HepG2 (cell line): ENCODE data around the gene PCYOX1L. TPM values are rescaled to one million over a fixed set of nuclear protein-coding genes. Genes with fewer than 3 reads are reported as not detected.

ENCODE experiments used
- AGO1 ChIP-seq: fragments of 200-400 bp; formaldehyde crosslinking; IDR thresholded peaks from 2 replicates; pipeline ENCODE4 v1.6.1; 2017; ENCODE audit warnings: mild to moderate bottlenecking, low read depth, low read length, moderate library complexity; ENCODE audit not compliant: poor library complexity, severe bottlenecking
- CENPBD1 ChIP-seq: sonication (generic); formaldehyde crosslinking; IDR thresholded peaks from 2 replicates; pipeline ENCODE4 v1.8.0; 2022; ENCODE audit warnings: missing genetic modification reagents, low read depth, mild to moderate bottlenecking, borderline replicate concordance
- ETV5 ChIP-seq: IDR thresholded peaks from 2 replicates; pipeline ENCODE4 v1.6.1; 2018; ENCODE audit warnings: missing biosample characterization, missing genetic modification reagents, inconsistent platforms, borderline replicate concordance
- HHEX ChIP-seq: IDR thresholded peaks from 2 replicates; pipeline ENCODE4 v1.6.1; 2016; ENCODE audit warnings: control low read depth
- MEF2D ChIP-seq: sonication (generic); formaldehyde crosslinking; IDR thresholded peaks from 2 replicates; pipeline ENCODE4 v1.5.1; 2020; ENCODE audit warnings: mild to moderate bottlenecking, missing genetic modification reagents
- NRL ChIP-seq: sonication (generic); formaldehyde crosslinking; IDR thresholded peaks from 2 replicates; pipeline ENCODE4 v1.5.0; 2020; ENCODE audit warnings: missing genetic modification reagents, mild to moderate bottlenecking, moderate library complexity, borderline replicate concordance
- SAP130 ChIP-seq: IDR thresholded peaks from 2 replicates; pipeline ENCODE4 v1.6.1; 2016; ENCODE audit warnings: low read depth
- ZNF34 ChIP-seq: sonication (generic); formaldehyde crosslinking; IDR thresholded peaks from 2 replicates; pipeline ENCODE4 v1.4.0; 2020; ENCODE audit warnings: mild to moderate bottlenecking, missing genetic modification reagents, borderline replicate concordance
- ZNF589 ChIP-seq: sonication (generic); formaldehyde crosslinking; conservative IDR thresholded peaks from 2 replicates; pipeline ENCODE4 v1.8.0; 2022; ENCODE audit warnings: mild to moderate bottlenecking, moderate library complexity, missing genetic modification reagents
- ZNF605 ChIP-seq: sonication (generic); formaldehyde crosslinking; IDR thresholded peaks from 2 replicates; pipeline ENCODE4 v1.8.0; 2022; ENCODE audit warnings: mild to moderate bottlenecking, missing genetic modification reagents
- ZNF614 ChIP-seq: IDR thresholded peaks from 2 replicates; pipeline ENCODE4 v1.6.1; 2018; ENCODE audit warnings: missing biosample characterization, missing genetic modification reagents, inconsistent platforms, borderline replicate concordance
- ZNF780A ChIP-seq: sonication (generic); formaldehyde crosslinking; IDR thresholded peaks from 2 replicates; pipeline ENCODE4 v1.8.0; 2022; ENCODE audit warnings: mild to moderate bottlenecking, missing genetic modification reagents, moderate library complexity
- ZNF781 ChIP-seq: sonication (generic); formaldehyde crosslinking; IDR thresholded peaks from 2 replicates; pipeline ENCODE4 v1.5.1; 2020; ENCODE audit warnings: borderline replicate concordance, mild to moderate bottlenecking, missing genetic modification reagents; ENCODE audit errors: not compliant biosample characterization
- ZNF891 ChIP-seq: sonication (generic); formaldehyde crosslinking; IDR thresholded peaks from 2 replicates; pipeline ENCODE4 v1.5.0; 2020; ENCODE audit warnings: mild to moderate bottlenecking, missing genetic modification reagents
- polyA plus RNA-seq, 8 experiments: library from polyadenylated mRNA; depleted of rRNA in 3 of 8; stranded (reverse) in 7 of 8; unstranded in 1 of 8; fragments of >200 nt; fragmentation: Illumina TruSeq in 4 of 8; extraction: Trizol in 4 of 8; gene quantifications; 2 replicates each; pipeline versions ENCODE4 v1.2.1 to v1.2.3, GENCODE V29; 2011 to 2016; ENCODE audit warnings: low read depth in 4 of 8, missing spikeins in 1 of 8, mixed read lengths in 1 of 8; ENCODE audit not compliant: insufficient read depth in 1 of 8
- total RNA-seq, 5 experiments: library from RNA; depleted of rRNA; stranded (reverse); fragments of >200 nt; fragmentation: Illumina TruSeq; extraction: Trizol; gene quantifications; 2 replicates each; pipeline ENCODE4 v1.2.3, GENCODE V29; 2016; ENCODE audit warnings: low read depth in 1 of 5
- TF ChIP-seq, protein P1 (sequence below): IDR thresholded peaks from 2 replicates; pipeline ENCODE4 v1.6.1; 2012; ENCODE audit warnings: low read length, improper control_type of control experiment
- TF ChIP-seq, protein P2 (sequence below): sonication (generic); formaldehyde crosslinking; IDR thresholded peaks from 2 replicates; pipeline ENCODE4 v1.5.0; 2020; ENCODE audit warnings: mild to moderate bottlenecking, missing genetic modification reagents, borderline replicate concordance
- TF ChIP-seq, protein P3 (sequence below), 2 experiments: fragments of 450-650 bp in 1 of 2; sonication (generic) in 1 of 2; formaldehyde crosslinking; IDR thresholded peaks; 2 replicates each; pipeline versions ENCODE4 v1.5.0 to v1.8.0; 2020 to 2022; ENCODE audit warnings: mild to moderate bottlenecking in 1 of 2, missing genetic modification reagents in 1 of 2
- TF ChIP-seq, protein P4 (sequence below): sonication (generic); formaldehyde crosslinking; IDR thresholded peaks from 2 replicates; pipeline ENCODE4 v1.4.0; 2020; ENCODE audit warnings: missing genetic modification reagents

Gene PCYOX1L
- total and polyA plus RNA-seq, 2 of the 13 experiments (the other 11 are each of a cell fraction or from before 2014, with no cell fraction given): 1.00 to 3.7 TPM

DNA sequence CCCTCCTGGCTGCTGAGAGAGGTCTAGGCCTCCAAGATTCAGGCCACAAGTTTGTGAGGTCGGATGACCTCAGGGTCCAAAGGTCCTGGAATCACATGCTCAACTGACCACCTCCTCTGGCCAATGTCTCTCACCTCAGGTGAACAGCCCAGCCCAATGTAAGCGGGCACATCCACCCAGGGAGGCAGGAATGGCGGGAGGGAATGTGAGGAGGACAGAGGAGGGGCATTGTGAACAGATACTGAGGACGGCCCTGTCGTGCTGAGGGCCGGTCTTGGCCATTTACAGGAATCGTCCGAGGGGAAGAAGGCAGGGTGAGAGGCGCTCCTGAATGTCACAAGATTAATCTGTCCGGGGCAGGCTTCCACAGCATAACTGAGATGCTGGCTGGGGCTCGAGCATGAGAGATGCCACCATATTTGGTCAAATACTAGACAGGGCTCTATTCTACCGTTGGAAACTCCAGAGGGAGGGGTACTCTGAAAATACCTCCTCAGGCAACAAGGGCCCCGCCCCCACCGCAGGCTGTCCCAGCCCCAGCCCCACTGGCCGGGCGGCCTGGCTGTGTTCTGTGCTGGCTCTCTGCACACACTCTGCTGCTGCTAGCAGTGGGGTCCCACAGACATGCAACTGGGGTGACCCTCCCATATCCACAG is 22.7 kb downstream of the PCYOX1L start (continued):
- TF ChIP-seq, protein P1, sequence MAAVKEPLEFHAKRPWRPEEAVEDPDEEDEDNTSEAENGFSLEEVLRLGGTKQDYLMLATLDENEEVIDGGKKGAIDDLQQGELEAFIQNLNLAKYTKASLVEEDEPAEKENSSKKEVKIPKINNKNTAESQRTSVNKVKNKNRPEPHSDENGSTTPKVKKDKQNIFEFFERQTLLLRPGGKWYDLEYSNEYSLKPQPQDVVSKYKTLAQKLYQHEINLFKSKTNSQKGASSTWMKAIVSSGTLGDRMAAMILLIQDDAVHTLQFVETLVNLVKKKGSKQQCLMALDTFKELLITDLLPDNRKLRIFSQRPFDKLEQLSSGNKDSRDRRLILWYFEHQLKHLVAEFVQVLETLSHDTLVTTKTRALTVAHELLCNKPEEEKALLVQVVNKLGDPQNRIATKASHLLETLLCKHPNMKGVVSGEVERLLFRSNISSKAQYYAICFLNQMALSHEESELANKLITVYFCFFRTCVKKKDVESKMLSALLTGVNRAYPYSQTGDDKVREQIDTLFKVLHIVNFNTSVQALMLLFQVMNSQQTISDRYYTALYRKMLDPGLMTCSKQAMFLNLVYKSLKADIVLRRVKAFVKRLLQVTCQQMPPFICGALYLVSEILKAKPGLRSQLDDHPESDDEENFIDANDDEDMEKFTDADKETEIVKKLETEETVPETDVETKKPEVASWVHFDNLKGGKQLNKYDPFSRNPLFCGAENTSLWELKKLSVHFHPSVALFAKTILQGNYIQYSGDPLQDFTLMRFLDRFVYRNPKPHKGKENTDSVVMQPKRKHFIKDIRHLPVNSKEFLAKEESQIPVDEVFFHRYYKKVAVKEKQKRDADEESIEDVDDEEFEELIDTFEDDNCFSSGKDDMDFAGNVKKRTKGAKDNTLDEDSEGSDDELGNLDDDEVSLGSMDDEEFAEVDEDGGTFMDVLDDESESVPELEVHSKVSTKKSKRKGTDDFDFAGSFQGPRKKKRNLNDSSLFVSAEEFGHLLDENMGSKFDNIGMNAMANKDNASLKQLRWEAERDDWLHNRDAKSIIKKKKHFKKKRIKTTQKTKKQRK: no peak
- no peak for TF ChIP-seq ZNF34 (CRISPR knock-in tag)
- TF ChIP-seq ZNF589 (CRISPR knock-in tag): no peak
- TF ChIP-seq ZNF605 (CRISPR knock-in tag): no peak
- TF ChIP-seq, protein P2, sequence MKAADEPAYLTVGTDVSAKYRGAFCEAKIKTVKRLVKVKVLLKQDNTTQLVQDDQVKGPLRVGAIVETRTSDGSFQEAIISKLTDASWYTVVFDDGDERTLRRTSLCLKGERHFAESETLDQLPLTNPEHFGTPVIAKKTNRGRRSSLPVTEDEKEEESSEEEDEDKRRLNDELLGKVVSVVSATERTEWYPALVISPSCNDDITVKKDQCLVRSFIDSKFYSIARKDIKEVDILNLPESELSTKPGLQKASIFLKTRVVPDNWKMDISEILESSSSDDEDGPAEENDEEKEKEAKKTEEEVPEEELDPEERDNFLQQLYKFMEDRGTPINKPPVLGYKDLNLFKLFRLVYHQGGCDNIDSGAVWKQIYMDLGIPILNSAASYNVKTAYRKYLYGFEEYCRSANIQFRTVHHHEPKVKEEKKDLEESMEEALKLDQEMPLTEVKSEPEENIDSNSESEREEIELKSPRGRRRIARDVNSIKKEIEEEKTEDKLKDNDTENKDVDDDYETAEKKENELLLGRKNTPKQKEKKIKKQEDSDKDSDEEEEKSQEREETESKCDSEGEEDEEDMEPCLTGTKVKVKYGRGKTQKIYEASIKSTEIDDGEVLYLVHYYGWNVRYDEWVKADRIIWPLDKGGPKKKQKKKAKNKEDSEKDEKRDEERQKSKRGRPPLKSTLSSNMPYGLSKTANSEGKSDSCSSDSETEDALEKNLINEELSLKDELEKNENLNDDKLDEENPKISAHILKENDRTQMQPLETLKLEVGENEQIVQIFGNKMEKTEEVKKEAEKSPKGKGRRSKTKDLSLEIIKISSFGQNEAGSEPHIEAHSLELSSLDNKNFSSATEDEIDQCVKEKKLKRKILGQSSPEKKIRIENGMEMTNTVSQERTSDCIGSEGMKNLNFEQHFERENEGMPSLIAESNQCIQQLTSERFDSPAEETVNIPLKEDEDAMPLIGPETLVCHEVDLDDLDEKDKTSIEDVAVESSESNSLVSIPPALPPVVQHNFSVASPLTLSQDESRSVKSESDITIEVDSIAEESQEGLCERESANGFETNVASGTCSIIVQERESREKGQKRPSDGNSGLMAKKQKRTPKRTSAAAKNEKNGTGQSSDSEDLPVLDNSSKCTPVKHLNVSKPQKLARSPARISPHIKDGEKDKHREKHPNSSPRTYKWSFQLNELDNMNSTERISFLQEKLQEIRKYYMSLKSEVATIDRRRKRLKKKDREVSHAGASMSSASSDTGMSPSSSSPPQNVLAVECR (CRISPR knock-in tag): no peak
- TF ChIP-seq HHEX: no peak
- TF ChIP-seq, protein P3, sequence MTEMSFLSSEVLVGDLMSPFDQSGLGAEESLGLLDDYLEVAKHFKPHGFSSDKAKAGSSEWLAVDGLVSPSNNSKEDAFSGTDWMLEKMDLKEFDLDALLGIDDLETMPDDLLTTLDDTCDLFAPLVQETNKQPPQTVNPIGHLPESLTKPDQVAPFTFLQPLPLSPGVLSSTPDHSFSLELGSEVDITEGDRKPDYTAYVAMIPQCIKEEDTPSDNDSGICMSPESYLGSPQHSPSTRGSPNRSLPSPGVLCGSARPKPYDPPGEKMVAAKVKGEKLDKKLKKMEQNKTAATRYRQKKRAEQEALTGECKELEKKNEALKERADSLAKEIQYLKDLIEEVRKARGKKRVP (CRISPR knock-in tag; IDR thresholded peaks at IDR 0.05): no peak
- peak; percentile 64 for TF ChIP-seq SAP130
- no peak for TF ChIP-seq AGO1
- TF ChIP-seq ZNF781: no peak
- TF ChIP-seq ZNF891: no peak
- TF ChIP-seq ETV5: no peak; the same call in 1 of the 2 replicates
- TF ChIP-seq CENPBD1 (CRISPR knock-in tag): no peak
- no peak for TF ChIP-seq ZNF780A
- TF ChIP-seq NRL (CRISPR knock-in tag): no peak
- TF ChIP-seq ZNF614: no peak
- TF ChIP-seq MEF2D: no peak
- TF ChIP-seq, protein P4, sequence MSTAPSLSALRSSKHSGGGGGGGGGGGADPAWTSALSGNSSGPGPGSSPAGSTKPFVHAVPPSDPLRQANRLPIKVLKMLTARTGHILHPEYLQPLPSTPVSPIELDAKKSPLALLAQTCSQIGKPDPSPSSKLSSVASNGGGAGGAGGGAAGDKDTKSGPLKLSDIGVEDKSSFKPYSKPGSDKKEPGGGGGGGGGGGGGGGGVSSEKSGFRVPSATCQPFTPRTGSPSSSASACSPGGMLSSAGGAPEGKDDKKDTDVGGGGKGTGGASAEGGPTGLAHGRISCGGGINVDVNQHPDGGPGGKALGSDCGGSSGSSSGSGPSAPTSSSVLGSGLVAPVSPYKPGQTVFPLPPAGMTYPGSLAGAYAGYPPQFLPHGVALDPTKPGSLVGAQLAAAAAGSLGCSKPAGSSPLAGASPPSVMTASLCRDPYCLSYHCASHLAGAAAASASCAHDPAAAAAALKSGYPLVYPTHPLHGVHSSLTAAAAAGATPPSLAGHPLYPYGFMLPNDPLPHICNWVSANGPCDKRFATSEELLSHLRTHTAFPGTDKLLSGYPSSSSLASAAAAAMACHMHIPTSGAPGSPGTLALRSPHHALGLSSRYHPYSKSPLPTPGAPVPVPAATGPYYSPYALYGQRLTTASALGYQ (CRISPR knock-in tag): no peak
